ENCODE results near the gene RNU4-1.

The RNU4-1 gene

GRCh38 chr12:120290609-120291305 is 2.3 kb downstream of the RNU4-1 start:
- no peak for DNase-seq (ENCODE audit: low read depth, low spot score)

- no peak for DNase-seq (ENCODE audit: low read depth, low spot score)
Observed at GRCh38 chr12:120287491-120287890, 5.5 kb downstream of the RNU4-1 start.

DNA sequence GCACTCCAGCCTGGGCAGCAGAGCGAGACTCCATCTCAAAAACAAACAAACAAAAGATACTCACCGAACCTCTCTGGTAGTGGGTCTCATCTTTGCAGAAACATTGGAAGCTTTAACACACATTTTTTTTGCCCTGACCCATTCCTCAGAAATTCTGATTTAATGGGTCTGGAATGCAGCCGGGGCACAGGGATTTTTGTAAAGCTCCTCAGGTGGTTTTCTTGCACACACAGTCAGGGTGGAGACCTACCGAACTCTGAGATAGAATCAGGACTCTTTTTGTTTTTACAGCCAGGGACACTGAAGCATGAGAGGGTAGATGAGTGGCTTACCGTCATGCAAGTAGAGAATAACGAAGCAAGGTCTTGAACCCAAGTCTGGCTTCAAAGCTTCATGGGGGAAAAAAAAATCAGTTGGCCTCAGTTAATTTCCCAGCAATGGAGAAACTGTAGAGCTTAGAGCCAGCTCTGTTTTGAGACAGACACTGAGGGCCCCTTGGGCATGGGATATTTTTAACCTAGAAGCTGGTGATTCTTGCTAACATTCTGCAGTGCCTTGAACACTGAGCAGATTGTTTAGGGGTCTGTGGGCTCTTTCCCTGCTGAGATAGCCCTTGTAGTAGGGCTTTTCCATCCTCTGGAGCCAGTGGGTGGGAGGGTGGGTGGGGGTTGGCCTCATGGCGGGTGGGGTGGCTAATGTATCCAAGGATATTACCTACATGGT is 6.1 kb downstream of the RNU4-1 start:
- no peak for DNase-seq (ENCODE audit: low read depth, low spot score)

DNA sequence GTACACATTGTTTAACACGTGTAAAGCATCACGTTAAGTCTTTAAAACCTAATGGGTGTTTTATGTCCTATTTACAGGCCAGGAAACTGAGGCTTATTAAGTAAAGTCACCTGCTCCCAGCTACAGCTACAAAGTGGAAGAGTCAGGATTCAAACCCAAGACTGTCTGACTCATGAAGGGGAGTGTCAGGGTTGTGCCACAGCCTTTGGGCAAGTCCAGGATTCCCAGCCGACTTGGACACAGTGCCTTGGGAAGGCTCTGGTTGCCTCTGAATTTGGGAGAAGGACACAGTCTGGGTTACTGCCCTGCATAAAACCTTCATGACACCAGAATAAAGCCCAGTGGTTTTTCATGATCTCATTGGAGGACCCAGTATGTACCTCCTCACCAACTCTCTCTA is 8.7 kb downstream of the RNU4-1 start:
- no peak for DNase-seq (ENCODE audit: low read depth, low spot score)

- DNase-seq (ENCODE audit: low read depth, low spot score): no peak
Observed at GRCh38 chr12:120283318-120283717, 9.7 kb downstream of the RNU4-1 start.

DNA sequence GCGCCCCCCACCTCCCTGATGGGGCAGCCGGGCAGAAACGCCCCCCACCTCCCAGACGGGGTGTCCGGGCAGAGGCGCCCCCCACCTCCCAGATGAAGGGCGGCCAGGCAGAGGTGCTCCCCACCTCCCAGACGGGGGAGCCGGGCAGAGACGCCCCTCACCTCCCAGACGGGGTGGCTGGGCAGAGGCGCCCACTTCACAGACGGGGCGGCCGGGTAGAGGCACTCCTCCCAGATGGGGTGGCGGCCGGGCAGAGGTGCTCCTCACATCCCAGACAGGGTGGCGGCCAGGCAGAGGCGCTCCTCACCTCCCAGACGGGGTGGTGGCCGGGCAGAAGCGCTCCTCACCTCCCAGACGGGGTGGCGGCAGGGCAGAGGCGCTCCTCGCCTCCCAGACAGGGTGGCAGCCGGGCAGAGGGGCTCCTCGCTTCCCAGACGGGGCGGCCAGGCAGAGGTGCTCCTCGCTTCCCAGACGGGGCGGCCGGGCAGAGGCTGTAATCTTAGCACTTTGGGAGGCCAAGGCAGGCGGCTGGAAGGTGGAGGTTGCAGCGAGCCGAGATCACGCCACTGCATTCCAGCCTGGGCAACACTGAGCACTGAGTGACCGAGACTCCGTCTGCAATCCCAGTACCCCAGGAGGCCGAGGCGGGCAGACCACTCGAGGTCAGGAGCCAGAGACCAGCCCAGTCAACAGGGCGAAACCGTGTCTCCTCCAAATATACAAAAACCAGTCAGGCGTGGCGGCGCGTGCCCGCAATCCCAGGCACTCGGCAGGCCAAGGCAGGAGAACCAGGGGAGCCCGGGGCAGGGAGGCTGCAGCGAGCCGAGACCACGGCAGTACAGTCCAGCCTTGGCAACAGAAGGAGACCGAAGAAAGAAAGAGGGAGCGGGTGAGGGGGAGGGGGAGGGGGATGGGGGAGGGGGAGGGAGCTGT is 14.6 kb downstream of the RNU4-1 start:
- DNase-seq (ENCODE audit: low read depth, low spot score): no peak

DNA sequence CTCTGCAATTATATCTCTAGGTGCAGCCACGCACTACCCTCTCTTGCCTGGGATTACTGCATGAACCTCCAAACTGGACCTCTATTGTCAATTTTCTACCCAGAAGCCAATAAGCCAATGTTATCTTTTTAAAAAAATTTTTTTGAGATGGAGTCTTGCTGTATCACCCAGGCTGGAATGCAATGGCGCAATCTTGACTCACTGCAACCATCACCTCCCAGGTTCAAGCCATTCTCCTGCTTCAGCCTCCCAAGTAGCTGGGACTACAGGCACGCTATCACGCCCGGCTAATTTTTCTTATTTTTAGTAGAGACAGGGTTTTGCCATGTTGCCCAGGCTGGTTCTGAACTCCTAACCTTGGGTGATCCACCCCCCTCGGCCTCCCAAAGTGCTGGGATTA is 16.3 kb downstream of the RNU4-1 start:
- no peak for DNase-seq (ENCODE audit: low read depth, low spot score)

- no peak for DNase-seq (ENCODE audit: low read depth, low spot score)
Observed at GRCh38 chr12:120267736-120268135, 25.3 kb downstream of the RNU4-1 start.

- no peak for DNase-seq (ENCODE audit: low read depth, low spot score)
Observed at GRCh38 chr12:120266180-120266870, 26.7 kb downstream of the RNU4-1 start.

DNA sequence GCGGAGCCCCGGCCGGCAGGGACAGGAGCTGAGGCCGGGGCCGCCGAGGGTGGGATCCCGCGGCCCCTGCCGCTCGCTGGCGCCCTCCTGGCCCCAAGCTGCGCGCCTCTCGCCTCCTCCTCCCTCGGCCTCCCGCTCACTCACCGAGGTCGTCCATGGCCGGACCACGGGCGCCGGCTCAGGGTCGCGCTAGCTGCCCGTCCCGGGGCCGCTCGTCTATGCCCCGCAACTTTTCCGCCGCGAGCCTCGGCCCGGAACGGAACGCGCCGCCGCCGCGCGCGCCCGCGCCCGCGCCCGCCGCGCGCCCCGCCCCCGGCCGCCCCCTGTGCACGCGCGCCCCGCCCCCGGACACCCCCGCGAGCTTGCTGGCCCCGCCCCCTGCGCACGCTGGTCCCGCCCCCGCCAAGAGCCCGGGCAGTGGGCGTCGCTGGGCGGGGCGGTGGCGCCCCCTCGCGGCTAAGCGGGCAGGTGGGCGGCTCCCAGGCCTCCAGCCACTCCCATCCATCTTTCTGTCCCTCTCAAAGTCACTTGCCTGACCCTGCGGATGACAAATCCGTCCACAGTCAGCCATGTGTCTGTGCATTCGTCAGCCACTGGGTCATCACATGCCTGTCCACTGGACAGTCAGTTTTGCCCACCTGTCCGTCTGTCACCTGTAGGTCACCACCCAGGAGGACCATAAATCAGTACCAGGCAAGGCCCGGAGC is 27.4 kb downstream of the RNU4-1 start, which contains the start of gene PXN:
Gene PXN (minus strand): TSS at position 258 of the 707 bp plus-strand sequence. CDS start 101 bp downstream, at position 157.
- no peak for DNase-seq (ENCODE audit: low read depth, low spot score)

- no peak for DNase-seq (ENCODE audit: low read depth, low spot score)
Observed at GRCh38 chr12:120264904-120265472, 28.0 kb downstream of the RNU4-1 start.

GRCh38 chr12:120264086-120264903 is 28.7 kb downstream of the RNU4-1 start:
- no peak for DNase-seq (ENCODE audit: low read depth, low spot score)

- DNase-seq (ENCODE audit: low read depth, low spot score): no peak
Observed at GRCh38 chr12:120263748-120264085, 29.3 kb downstream of the RNU4-1 start.

- no peak for DNase-seq (ENCODE audit: low read depth, low spot score)
Observed at GRCh38 chr12:120262852-120263747, 29.9 kb downstream of the RNU4-1 start.

DNA sequence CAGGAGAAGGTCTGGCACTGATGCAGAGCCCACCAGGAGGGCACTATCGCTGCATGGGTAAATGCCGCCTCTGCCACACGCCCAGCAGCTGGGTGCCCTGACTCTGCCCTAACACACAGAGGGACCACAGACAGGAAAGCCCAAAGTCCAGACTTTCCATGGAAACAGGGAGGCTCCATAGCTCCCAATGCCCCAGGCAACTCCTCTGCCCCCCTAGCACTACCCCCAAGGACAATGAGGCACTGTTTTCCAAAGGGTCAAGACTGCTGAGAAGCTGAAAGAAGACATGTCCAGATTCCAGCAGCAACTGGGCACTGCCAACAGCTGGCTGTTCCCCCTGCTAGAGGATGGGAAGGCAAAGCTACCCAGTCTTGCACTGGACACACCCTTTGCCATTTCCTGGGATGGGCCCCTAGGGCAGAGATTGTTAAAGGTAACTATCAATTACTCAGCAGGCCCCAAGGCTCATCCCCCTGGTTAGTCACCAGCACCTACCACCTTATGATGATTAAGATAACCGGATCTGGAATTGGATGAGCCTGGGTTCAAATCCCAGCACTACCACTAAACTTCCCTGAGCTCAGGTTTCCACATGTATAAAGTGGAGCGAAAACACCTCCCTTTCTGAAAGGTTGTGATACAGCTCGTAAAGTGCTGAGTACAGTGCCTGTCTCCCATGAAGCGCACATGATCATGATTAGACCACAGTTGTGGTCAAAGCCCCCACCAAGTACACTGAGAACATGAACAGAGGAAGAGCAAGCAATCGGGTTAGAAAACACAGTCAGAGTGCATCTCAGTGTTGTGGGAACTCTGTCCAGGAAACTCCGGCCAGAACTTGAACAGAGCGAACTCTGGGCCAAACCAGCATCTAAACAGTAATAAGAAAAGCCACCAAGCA is 30.8 kb downstream of the RNU4-1 start:
- no peak for DNase-seq (ENCODE audit: low read depth, low spot score)

DNA sequence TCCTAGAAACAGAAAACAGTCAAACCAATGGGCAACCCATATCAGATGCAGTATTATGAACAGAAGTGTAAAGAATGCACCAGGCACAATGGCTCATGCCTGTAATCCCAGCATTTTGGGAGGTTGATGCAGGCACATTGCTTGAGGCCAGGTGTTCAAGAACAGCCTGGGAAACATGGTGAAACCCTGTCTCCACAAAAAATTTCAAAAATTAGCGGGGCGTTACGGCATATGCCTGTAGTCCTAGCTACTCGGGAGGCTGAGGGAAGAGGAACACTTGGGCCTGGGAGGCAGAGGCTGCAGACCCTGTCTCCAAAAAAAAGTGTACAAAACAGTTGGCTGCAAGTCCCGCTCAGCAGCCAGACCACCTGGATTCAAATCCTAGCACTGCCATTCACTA is 32.4 kb downstream of the RNU4-1 start:
- no peak for DNase-seq (ENCODE audit: low read depth, low spot score)

GRCh38 chr12:120259418-120260202 is 33.4 kb downstream of the RNU4-1 start:
- DNase-seq (ENCODE audit: low read depth, low spot score): no peak

All from brain pericyte (primary cell).